Tibial nerve (tissue), 3 donors: ENCODE results near the gene DHRSX.

Experiments
- POLR2A ChIP-seq, 2 donors: fragments of 450-650 bp; IDR thresholded peaks; one replicate each; pipeline ENCODE4 v1.6.1; 2017; ENCODE audit warnings: antibody characterized with exemption in 2 of 2, mild to moderate bottlenecking in 2 of 2, moderate library complexity in 2 of 2
- TF ChIP-seq, protein P1 (sequence below), 5 experiments: fragments of 200-600 bp in 3 of 5; fragments of 450-650 bp in 2 of 5; sonication (generic) in 3 of 5; IDR thresholded peaks; one replicate each; pipeline ENCODE4 v1.5.1; 2016 to 2019; ENCODE audit warnings: antibody characterized with exemption in 5 of 5, mild to moderate bottlenecking in 3 of 5, moderate library complexity in 2 of 5

DNA sequence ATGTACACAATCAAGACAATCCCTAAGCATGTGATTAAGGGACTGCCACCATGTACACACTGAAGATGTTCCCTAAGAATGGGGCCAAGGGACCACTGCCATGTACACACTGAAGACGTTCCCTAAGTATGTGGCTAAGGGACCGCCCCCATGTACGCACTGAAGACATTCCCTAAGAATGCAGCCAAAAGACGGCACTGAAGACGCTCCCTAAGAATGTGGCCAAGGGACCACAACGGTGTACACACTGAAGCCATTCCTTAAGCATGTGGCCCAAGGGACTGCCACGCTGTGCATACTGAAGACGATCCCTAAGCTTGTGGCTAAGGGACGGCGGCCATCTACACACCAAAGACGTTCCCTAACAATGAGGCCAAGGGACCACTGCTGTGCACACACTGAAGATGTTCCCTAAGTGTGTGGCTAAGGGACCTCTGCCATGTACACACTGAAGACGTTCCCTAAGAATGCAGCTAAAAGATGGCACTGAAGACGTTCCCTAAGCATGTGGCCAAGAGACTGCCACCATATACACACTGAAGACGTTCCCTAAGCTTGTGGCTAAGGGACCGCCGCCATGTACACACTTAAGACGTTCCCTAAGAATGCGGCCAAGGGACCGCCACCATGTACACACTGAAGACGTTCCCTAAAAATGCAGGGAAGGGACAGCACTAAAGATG is 26.4 kb downstream of the DHRSX start:
- TF ChIP-seq, protein P1, sequence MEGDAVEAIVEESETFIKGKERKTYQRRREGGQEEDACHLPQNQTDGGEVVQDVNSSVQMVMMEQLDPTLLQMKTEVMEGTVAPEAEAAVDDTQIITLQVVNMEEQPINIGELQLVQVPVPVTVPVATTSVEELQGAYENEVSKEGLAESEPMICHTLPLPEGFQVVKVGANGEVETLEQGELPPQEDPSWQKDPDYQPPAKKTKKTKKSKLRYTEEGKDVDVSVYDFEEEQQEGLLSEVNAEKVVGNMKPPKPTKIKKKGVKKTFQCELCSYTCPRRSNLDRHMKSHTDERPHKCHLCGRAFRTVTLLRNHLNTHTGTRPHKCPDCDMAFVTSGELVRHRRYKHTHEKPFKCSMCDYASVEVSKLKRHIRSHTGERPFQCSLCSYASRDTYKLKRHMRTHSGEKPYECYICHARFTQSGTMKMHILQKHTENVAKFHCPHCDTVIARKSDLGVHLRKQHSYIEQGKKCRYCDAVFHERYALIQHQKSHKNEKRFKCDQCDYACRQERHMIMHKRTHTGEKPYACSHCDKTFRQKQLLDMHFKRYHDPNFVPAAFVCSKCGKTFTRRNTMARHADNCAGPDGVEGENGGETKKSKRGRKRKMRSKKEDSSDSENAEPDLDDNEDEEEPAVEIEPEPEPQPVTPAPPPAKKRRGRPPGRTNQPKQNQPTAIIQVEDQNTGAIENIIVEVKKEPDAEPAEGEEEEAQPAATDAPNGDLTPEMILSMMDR (IDR thresholded peaks at IDR 0.05): no peak
- TF ChIP-seq POLR2A (IDR thresholded peaks at IDR 0.05): no peak
